Astrocyte (in vitro differentiated cells and primary cell): ENCODE results near the gene FAM180A. TPM values are rescaled to one million over a fixed set of nuclear protein-coding genes. Genes with fewer than 3 reads are reported as not detected.

Experiments
- DNase-seq: peaks from one replicate; pipeline ENCODE4 v3.0.0-alpha.2; 2010; ENCODE audit warnings: low read depth
- FAIRE-seq: peaks from 2 replicates; lab custom pipeline; 2011; peaks lifted over from hg19 to GRCh38; lab: Jason Lieb, UNC
- H2AFZ ChIP-seq: 2 replicates; pipeline ENCODE4 v1.6.0; 2012; ENCODE audit warnings: low read depth, low read length, inconsistent platforms
- H3K27ac ChIP-seq: 2 replicates; pipeline ENCODE4 v1.5.1; 2011; ENCODE audit warnings: low read depth, low read length, inconsistent platforms
- H3K27me3 ChIP-seq: 2 replicates; pipeline ENCODE4 v1.6.0; 2011; ENCODE audit warnings: low read length, inconsistent platforms; ENCODE audit not compliant: insufficient read depth
- H3K36me3 ChIP-seq: 2 replicates; pipeline ENCODE4 v1.5.1; 2011; ENCODE audit warnings: low read length, inconsistent platforms; ENCODE audit not compliant: insufficient read depth
- H3K4me1 ChIP-seq: 2 replicates; pipeline ENCODE4 v1.5.1; 2011; ENCODE audit warnings: low read length, inconsistent platforms; ENCODE audit not compliant: insufficient read depth
- H3K4me2 ChIP-seq: 2 replicates; pipeline ENCODE4 v1.6.0; 2012; ENCODE audit warnings: low read length, inconsistent platforms
- H3K4me3 ChIP-seq: 2 replicates; pipeline ENCODE4 v1.5.1; 2011; ENCODE audit warnings: low read depth, mild to moderate bottlenecking, low read length, inconsistent platforms; ENCODE audit not compliant: insufficient read depth
- H3K79me2 ChIP-seq: 2 replicates; pipeline ENCODE4 v1.6.0; 2012; ENCODE audit warnings: mild to moderate bottlenecking, low read length, inconsistent platforms; ENCODE audit not compliant: insufficient read depth
- H3K9ac ChIP-seq: 2 replicates; pipeline ENCODE4 v1.6.0; 2012; ENCODE audit warnings: mild to moderate bottlenecking, low read length, inconsistent platforms
- H3K9me3 ChIP-seq: 2 replicates; pipeline ENCODE4 v1.5.1; 2012; ENCODE audit warnings: low read depth, mild to moderate bottlenecking, low read length, inconsistent platforms; ENCODE audit not compliant: insufficient read depth
- H4K20me1 ChIP-seq: 2 replicates; pipeline ENCODE4 v1.6.0; 2012; ENCODE audit warnings: low read length, inconsistent platforms; ENCODE audit not compliant: insufficient read depth
- H3K27ac Mint-ChIP-seq: one replicate; pipeline ENCODE4 v1.8.0; 2021; ENCODE audit warnings: mild to moderate bottlenecking, mixed read lengths; ENCODE audit not compliant: unreplicated experiment
- H3K27me3 Mint-ChIP-seq: one replicate; pipeline ENCODE4 v1.8.0; 2021; ENCODE audit warnings: low read depth, mixed read lengths; ENCODE audit not compliant: unreplicated experiment
- H3K36me3 Mint-ChIP-seq: one replicate; pipeline ENCODE4 v1.8.0; 2021; ENCODE audit warnings: low read depth, mixed read lengths; ENCODE audit not compliant: unreplicated experiment
- H3K4me1 Mint-ChIP-seq: one replicate; pipeline ENCODE4 v1.8.0; 2021; ENCODE audit warnings: low read depth, mixed read lengths; ENCODE audit not compliant: unreplicated experiment
- H3K4me3 Mint-ChIP-seq: one replicate; pipeline ENCODE4 v1.8.0; 2021; ENCODE audit warnings: mild to moderate bottlenecking, moderate library complexity, mixed read lengths; ENCODE audit not compliant: unreplicated experiment
- H3K9me3 Mint-ChIP-seq: one replicate; pipeline ENCODE4 v1.8.0; 2021; ENCODE audit warnings: mild to moderate bottlenecking, mixed read lengths; ENCODE audit not compliant: unreplicated experiment
- CTCF ChIP-seq: IDR thresholded peaks from 2 replicates; pipeline ENCODE4 v1.5.1; 2011; ENCODE audit warnings: low read depth, mild to moderate bottlenecking, inconsistent platforms, low read length, moderate library complexity; ENCODE audit not compliant: insufficient read depth
- EZH2 ChIP-seq: IDR thresholded peaks from 2 replicates; pipeline ENCODE4 v1.6.1; 2012; ENCODE audit warnings: mild to moderate bottlenecking, low read length, inconsistent platforms; ENCODE audit not compliant: insufficient read depth
- total RNA-seq: library from RNA; stranded (reverse); gene quantifications from 2 replicates; pipeline ENCODE4 v1.2.1, GENCODE V29; 2021

Gene FAM180A
- total RNA-seq, 1 donor from 2014 or later: not detected

GRCh38 chr7:135791543-135792362 is 43.1 kb upstream of the FAM180A start:
- Histone ChIP-seq H3K9me3 (no peaks in the 10 kb centered on the region), H3K36me3 (no peaks in the 10 kb centered on the region), H2AFZ (no peak overlapping the region), H3K79me2 (no peaks in the 10 kb centered on the region), H3K4me1 (no peaks in the 10 kb centered on the region), H3K27me3 (no peaks in the 10 kb centered on the region), H3K27ac (no peak overlapping the region), H3K4me2 (no peak overlapping the region), H3K4me3 (no peak overlapping the region), H3K9ac (no peak overlapping the region), H4K20me1 (no peaks in the 10 kb centered on the region)
- DNase-seq: no peak
- Mint-ChIP-seq H3K27me3 (peaks cover 13% of the 10 kb centered on the region), H3K4me3 (no peak overlapping the region), H3K9me3 (peaks cover 2% of the 10 kb centered on the region), H3K4me1 (peaks cover 10% of the 10 kb centered on the region), H3K36me3 (no peaks in the 10 kb centered on the region), H3K27ac (no peak overlapping the region)
- no peak for FAIRE-seq
- TF ChIP-seq CTCF (no peak), EZH2 (no peak)

GRCh38 chr7:135790371-135790977 is 41.9 kb upstream of the FAM180A start:
- DNase-seq (no peak), FAIRE-seq (no peak)
- Histone ChIP-seq H3K79me2 (no peaks in the 10 kb centered on the region), H3K4me3 (no peak overlapping the region), H4K20me1 (no peaks in the 10 kb centered on the region), H3K27me3 (no peaks in the 10 kb centered on the region), H3K9me3 (no peaks in the 10 kb centered on the region), H3K27ac (no peak overlapping the region), H3K9ac (no peak overlapping the region), H2AFZ (no peak overlapping the region), H3K4me1 (no peaks in the 10 kb centered on the region), H3K4me2 (no peak overlapping the region), H3K36me3 (no peaks in the 10 kb centered on the region)
- Mint-ChIP-seq H3K4me1 (peaks cover 6% of the 10 kb centered on the region), H3K9me3 (peaks cover 2% of the 10 kb centered on the region), H3K4me3 (no peak overlapping the region), H3K27me3 (peaks cover 13% of the 10 kb centered on the region), H3K36me3 (no peaks in the 10 kb centered on the region), H3K27ac (no peak overlapping the region)
- TF ChIP-seq EZH2: no peak
- no peak for TF ChIP-seq CTCF

GRCh38 chr7:135789956-135790355 is 41.3 kb upstream of the FAM180A start:
- H3K27me3 Mint-ChIP-seq: peaks cover 15% of the 10 kb centered on the region
- Histone ChIP-seq H3K4me3 (no peak overlapping the region), H3K4me2 (no peak overlapping the region), H3K27me3 (peaks cover under 1% of the 10 kb centered on the region), H2AFZ (no peak overlapping the region), H3K36me3 (no peaks in the 10 kb centered on the region), H3K79me2 (no peaks in the 10 kb centered on the region), H4K20me1 (no peaks in the 10 kb centered on the region), H3K9ac (no peak overlapping the region), H3K9me3 (no peaks in the 10 kb centered on the region), H3K4me1 (no peaks in the 10 kb centered on the region), H3K27ac (no peak overlapping the region)
- H3K4me1 Mint-ChIP-seq: peaks cover 6% of the 10 kb centered on the region
- no peak overlapping the region for H3K4me3 Mint-ChIP-seq
- FAIRE-seq: no peak
- no peak for DNase-seq
- TF ChIP-seq CTCF: no peak
- TF ChIP-seq EZH2: no peak
- H3K9me3 Mint-ChIP-seq: peaks cover 2% of the 10 kb centered on the region
- no peak overlapping the region for H3K27ac Mint-ChIP-seq
- H3K36me3 Mint-ChIP-seq: no peaks in the 10 kb centered on the region
